ENCODE measurements around the gene UGT1A6. TPM values are rescaled to one million over a fixed set of nuclear protein-coding genes. Genes with fewer than 3 reads are reported as not detected.

UGT1A6 gene
- total RNA-seq, 1 donor from 2014 or later: 0.13 TPM

- TF ChIP-seq CTCF (IDR thresholded peaks at IDR 0.05; ENCODE audit: insufficient read depth, low read length, poor library complexity, severe bottlenecking): no peak
- no peak overlapping the region for H3K4me3 ChIP-seq (ENCODE audit: low read depth, low read length)
- DNase-seq (ENCODE audit: low read depth): no peak
- H3K36me3 ChIP-seq (ENCODE audit: control insufficient read depth, insufficient read depth, low read length): no peaks in the 10 kb centered on the region
- no peaks in the 10 kb centered on the region for H3K27me3 ChIP-seq (ENCODE audit: control insufficient read depth, insufficient read depth, low read length)
Measured at GRCh38 chr2:233810385-233810784, 117.7 kb downstream of the UGT1A6 start.

GRCh38 chr2:233811087-233811486, 118.4 kb downstream of the UGT1A6 start:
- no peak for DNase-seq (ENCODE audit: low read depth)
- Histone ChIP-seq H3K36me3 (ENCODE audit: control insufficient read depth, insufficient read depth, low read length) (no peaks in the 10 kb centered on the region), H3K4me3 (ENCODE audit: low read depth, low read length) (no peak overlapping the region), H3K27me3 (ENCODE audit: control insufficient read depth, insufficient read depth, low read length) (no peaks in the 10 kb centered on the region)
- no peak for TF ChIP-seq CTCF (IDR thresholded peaks at IDR 0.05; ENCODE audit: insufficient read depth, low read length, poor library complexity, severe bottlenecking)

GRCh38 chr2:233811732-233812131, 119.0 kb downstream of the UGT1A6 start:
- no peak for DNase-seq (ENCODE audit: low read depth)
- Histone ChIP-seq H3K27me3 (ENCODE audit: control insufficient read depth, insufficient read depth, low read length) (no peaks in the 10 kb centered on the region), H3K36me3 (ENCODE audit: control insufficient read depth, insufficient read depth, low read length) (no peaks in the 10 kb centered on the region), H3K4me3 (ENCODE audit: low read depth, low read length) (no peak overlapping the region)
- TF ChIP-seq CTCF (IDR thresholded peaks at IDR 0.05; ENCODE audit: insufficient read depth, low read length, poor library complexity, severe bottlenecking): no peak

GRCh38 chr2:233813236-233814055, 120.8 kb downstream of the UGT1A6 start:
- Histone ChIP-seq H3K27me3 (ENCODE audit: control insufficient read depth, insufficient read depth, low read length) (no peaks in the 10 kb centered on the region), H3K4me3 (ENCODE audit: low read depth, low read length) (no peak overlapping the region), H3K36me3 (ENCODE audit: control insufficient read depth, insufficient read depth, low read length) (no peaks in the 10 kb centered on the region)
- DNase-seq (ENCODE audit: low read depth): no peak
- no peak for TF ChIP-seq CTCF (IDR thresholded peaks at IDR 0.05; ENCODE audit: insufficient read depth, low read length, poor library complexity, severe bottlenecking)

GRCh38 chr2:233814056-233814835, 121.6 kb downstream of the UGT1A6 start:
- H3K27me3 ChIP-seq (ENCODE audit: control insufficient read depth, insufficient read depth, low read length): no peaks in the 10 kb centered on the region
- no peak for DNase-seq (ENCODE audit: low read depth)

More at GRCh38 chr2:233814056-233814835, 121.6 kb downstream of the UGT1A6 start:
- Histone ChIP-seq H3K36me3 (ENCODE audit: control insufficient read depth, insufficient read depth, low read length) (no peaks in the 10 kb centered on the region), H3K4me3 (ENCODE audit: low read depth, low read length) (no peak overlapping the region)
- TF ChIP-seq CTCF (IDR thresholded peaks at IDR 0.05; ENCODE audit: insufficient read depth, low read length, poor library complexity, severe bottlenecking): no peak
